Measurements from ENCODE around the gene CDH23. TPM values are rescaled to one million over a fixed set of nuclear protein-coding genes. Genes with fewer than 3 reads are reported as not detected.

CDH23 gene
- total and polyA plus RNA-seq, 9 of the 15 experiments (the other 6 are each of a cell fraction or from before 2014, with no cell fraction given): 0.18 to 1.2 (median 0.47) TPM

- no peak overlapping the region for H2AFZ ChIP-seq (ENCODE audit: low read depth, low read length)
- WGBS (ENCODE audit: insufficient coverage, low coverage, missing lambda C conversion rate): 9% methylated on average over 6 of the region's 6 CpGs
- FAIRE-seq (no peak), DNase-seq (ENCODE audit: extremely low read depth in 1 of 4, low spot score in 3 of 4) (no peak), ATAC-seq (no peak)
- H3K27me3 ChIP-seq (ENCODE audit: control insufficient read depth in 2 of 2, insufficient read depth in 2 of 2, low read length in 2 of 2): peaks cover 17 to 46% of the 10 kb centered on the region in 2 experiments; a peak in 3 of 5 replicates
- H3K9me3 ChIP-seq (replicated peaks; ENCODE audit: control insufficient read depth, insufficient read depth, low read depth, low read length): no peaks in the 10 kb centered on the region
- H4K20me1 ChIP-seq (replicated peaks; ENCODE audit: control insufficient read depth, insufficient read depth, low read length): 0 out of 2 replicates have a peak, but pooled peaks cover 6% of the 10 kb centered on the region
- H3K36me3 ChIP-seq (ENCODE audit: control insufficient read depth, insufficient read depth, low read length): no peaks in the 10 kb centered on the region
- H3K4me1 ChIP-seq (replicated peaks in 1 of 2; ENCODE audit: control insufficient read depth in 2 of 2, insufficient read depth in 2 of 2, low read length in 2 of 2): peaks cover 0 to 3% of the 10 kb centered on the region in 2 experiments; a peak in 2 of 5 replicates
- in situ Hi-C loops (cut with MboI): no loop called here
- H3K4me2 ChIP-seq (ENCODE audit: insufficient read depth, low read length): no peak overlapping the region
- H3K9me1 ChIP-seq (ENCODE audit: control insufficient read depth, insufficient read depth, low read length): no peaks in the 10 kb centered on the region
- BruUV-seq (replicated peaks): no TSS peak
- no peaks in the 10 kb centered on the region for H3K79me2 ChIP-seq (ENCODE audit: control insufficient read depth, insufficient read depth, low read length)
- no peak overlapping the region for H3K27ac ChIP-seq (ENCODE audit: extremely low read depth, low read depth, low read length)
- POLR2A ChIA-PET: interaction anchor here (0.6 kb wide), 1 partner anchor 871 kb away, joined by 3 read pairs; no protein-coding TSS in a partner anchor
- TF ChIP-seq ZSCAN29 (IDR thresholded peaks at IDR 0.05) (no peak), RAD51 (IDR thresholded peaks at IDR 0.05; ENCODE audit: borderline replicate concordance, low read depth) (no peak), ETV6 (IDR thresholded peaks at IDR 0.05; ENCODE audit: borderline replicate concordance in 1 of 2, low read depth in 2 of 2, low read length in 1 of 2) (no peak), ETV6 (CRISPR knock-in tag; IDR thresholded peaks at IDR 0.05; ENCODE audit: borderline replicate concordance) (no peak), CTCF (IDR thresholded peaks at IDR 0.05 in 2 of 3, conservative IDR thresholded peaks at IDR 0.05 in 1 of 3; ENCODE audit: insufficient read depth in 2 of 3, low read depth in 1 of 3, low read length in 3 of 3) (no peak), ZNF274 (IDR thresholded peaks at IDR 0.05; ENCODE audit: borderline replicate concordance, low read depth, low read length) (no peak), ZBTB1 (CRISPR knock-in tag; IDR thresholded peaks at IDR 0.05; ENCODE audit: borderline replicate concordance, low read depth) (no peak), CEBPG (CRISPR knock-in tag; IDR thresholded peaks at IDR 0.05) (no peak), CEBPG (tag; conservative IDR thresholded peaks at IDR 0.05 in 1 of 2, IDR thresholded peaks at IDR 0.05 in 1 of 2) (no peak), ESRRB (CRISPR knock-in tag; IDR thresholded peaks at IDR 0.05; ENCODE audit: borderline replicate concordance) (no peak), MLLT1 (IDR thresholded peaks at IDR 0.05) (no peak), EHMT2 (IDR thresholded peaks at IDR 0.05) (no peak), MXI1 (IDR thresholded peaks at IDR 0.05; ENCODE audit: low read depth, low read length) (no peak)
- H3K9ac ChIP-seq (ENCODE audit: insufficient read depth in 1 of 2, low read depth in 2 of 2, low read length in 2 of 2): no peak overlapping the region
- CTCF ChIA-PET (ENCODE audit: low intra/inter-chr PET ratio): interaction anchor here (1.6 kb wide), 1 partner anchor 32 kb away, joined by 4 read pairs; no protein-coding TSS in a partner anchor
- no peak overlapping the region for H3K4me3 ChIP-seq
- intact Hi-C loops (cut with micrococcal nuclease): loop anchor here (1.0 to 2.0 kb wide), 3 partner anchors 33 to 269 kb away; no protein-coding TSS in a partner anchor
Observed at GRCh38 chr10:71779641-71780040, 382.9 kb downstream of the CDH23 start.
